Measurements from ENCODE around the gene LIMCH1. TPM values are rescaled to one million over a fixed set of nuclear protein-coding genes. Genes with fewer than 3 reads are reported as not detected.
"Not testable (repeated sequence)": the region's sequence is repeated elsewhere in the genome, so short reads cannot be mapped to it uniquely, and the experiment has no call there.

The LIMCH1 gene
- total RNA-seq, 1 donor from 2014 or later, result 7.1 TPM

DNA sequence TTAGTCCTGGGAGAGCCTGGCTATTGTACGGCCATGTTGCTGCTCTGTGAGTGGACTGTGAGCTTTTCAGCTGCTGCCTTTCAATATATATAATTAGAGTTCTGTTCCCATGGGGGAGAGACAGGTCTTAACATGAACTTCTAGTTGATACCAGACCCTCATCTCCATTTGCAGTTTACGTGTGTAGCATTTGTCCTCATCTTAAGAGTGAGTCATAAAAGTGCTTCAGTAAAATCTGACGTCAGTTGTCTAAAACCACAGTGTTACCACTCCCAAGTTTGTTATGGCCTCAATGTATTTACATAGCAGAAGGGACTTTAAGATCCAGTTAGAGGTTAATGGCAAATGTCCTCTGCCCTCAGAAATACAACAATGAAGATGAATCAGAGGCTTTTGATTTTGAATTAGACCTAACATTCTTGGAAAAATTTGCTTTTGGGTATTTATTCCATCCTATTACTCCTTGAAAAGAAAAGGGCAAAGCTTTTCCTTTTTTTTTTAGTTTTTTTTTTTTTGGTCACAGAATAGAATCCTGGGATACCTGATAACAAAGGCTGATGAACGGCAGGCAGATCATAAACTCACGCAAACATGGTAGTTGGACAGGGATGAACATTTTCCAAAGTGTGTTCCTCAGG is 172.0 kb downstream of the LIMCH1 start:
- H3K4me1 ChIP-seq (ENCODE audit: insufficient read depth, low read length), result no peaks in the 10 kb centered on the region
- FAIRE-seq (no peak), DNase-seq (ENCODE audit: low read depth) (peak; percentile 90)
- no peak for TF ChIP-seq EZH2 (IDR thresholded peaks at IDR 0.05; ENCODE audit: insufficient read depth, low read length)
- no peak for TF ChIP-seq CTCF (IDR thresholded peaks at IDR 0.05; ENCODE audit: insufficient read depth, low read depth, low read length)
- no peak overlapping the region for H2AFZ ChIP-seq (ENCODE audit: low read depth, low read length)
- H3K79me2 ChIP-seq (ENCODE audit: insufficient read depth, low read length), result no peaks in the 10 kb centered on the region
- H3K9me3 ChIP-seq (ENCODE audit: insufficient read depth, low read depth, low read length), result no peaks in the 10 kb centered on the region
- H3K4me2 ChIP-seq (ENCODE audit: low read length), result no peak overlapping the region
- peaks cover 5% of the 10 kb centered on the region for H3K4me1 Mint-ChIP-seq (ENCODE audit: low read depth, unreplicated experiment)
- H3K36me3 Mint-ChIP-seq (ENCODE audit: low read depth, unreplicated experiment), result no peaks in the 10 kb centered on the region
- H3K36me3 ChIP-seq (ENCODE audit: insufficient read depth, low read length), result no peaks in the 10 kb centered on the region
- H3K27me3 ChIP-seq (ENCODE audit: insufficient read depth, low read length), result peaks cover 4% of the 10 kb centered on the region
- H3K9me3 Mint-ChIP-seq (ENCODE audit: unreplicated experiment), result no peaks in the 10 kb centered on the region
- no peak overlapping the region for H3K4me3 Mint-ChIP-seq (ENCODE audit: unreplicated experiment)
- H3K27me3 Mint-ChIP-seq (ENCODE audit: low read depth, unreplicated experiment), result peaks cover 7% of the 10 kb centered on the region
- H3K27ac Mint-ChIP-seq (ENCODE audit: unreplicated experiment), result peak overlapping the region; percentile 77
- no peak overlapping the region for H3K27ac ChIP-seq (ENCODE audit: low read depth, low read length)
- H4K20me1 ChIP-seq (ENCODE audit: insufficient read depth, low read length), result no peaks in the 10 kb centered on the region
- no peak overlapping the region for H3K9ac ChIP-seq (ENCODE audit: low read length)
- no peak overlapping the region for H3K4me3 ChIP-seq (ENCODE audit: insufficient read depth, low read depth, low read length)

DNA sequence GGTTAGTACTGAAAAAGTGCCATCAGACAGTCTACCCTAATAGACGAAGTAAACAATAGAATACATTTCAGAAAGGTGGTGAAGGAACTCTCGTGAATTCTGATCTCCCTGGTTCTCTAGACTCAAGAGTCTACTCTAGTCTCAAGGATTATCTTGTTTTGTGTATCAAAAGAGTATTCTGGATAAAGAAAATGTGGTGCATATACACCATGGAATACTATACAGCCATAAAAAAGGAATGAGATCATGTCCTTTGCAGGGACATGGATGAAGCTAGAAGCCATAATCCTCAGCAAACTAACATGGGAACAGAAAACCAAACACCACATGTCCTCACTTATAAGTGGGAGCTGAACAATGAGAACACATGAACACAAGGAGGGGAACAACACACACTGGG is 173.7 kb downstream of the LIMCH1 start:
- not testable (repeated sequence) for H3K27me3 Mint-ChIP-seq (ENCODE audit: low read depth, unreplicated experiment); H4K20me1 ChIP-seq (ENCODE audit: insufficient read depth, low read length); H3K9ac ChIP-seq (ENCODE audit: low read length); DNase-seq (ENCODE audit: low read depth); H3K4me2 ChIP-seq (ENCODE audit: low read length); H2AFZ ChIP-seq (ENCODE audit: low read depth, low read length); H3K79me2 ChIP-seq (ENCODE audit: insufficient read depth, low read length); H3K36me3 Mint-ChIP-seq (ENCODE audit: low read depth, unreplicated experiment); H3K27ac ChIP-seq (ENCODE audit: low read depth, low read length); H3K4me1 Mint-ChIP-seq (ENCODE audit: low read depth, unreplicated experiment); H3K9me3 ChIP-seq (ENCODE audit: insufficient read depth, low read depth, low read length); H3K4me1 ChIP-seq (ENCODE audit: insufficient read depth, low read length); H3K4me3 ChIP-seq (ENCODE audit: insufficient read depth, low read depth, low read length); H3K4me3 Mint-ChIP-seq (ENCODE audit: unreplicated experiment); H3K27me3 ChIP-seq (ENCODE audit: insufficient read depth, low read length); H3K9me3 Mint-ChIP-seq (ENCODE audit: unreplicated experiment); H3K36me3 ChIP-seq (ENCODE audit: insufficient read depth, low read length); H3K27ac Mint-ChIP-seq (ENCODE audit: unreplicated experiment); FAIRE-seq

- Histone ChIP-seq H3K27me3 (ENCODE audit: insufficient read depth, low read length) (no peaks in the 10 kb centered on the region), H2AFZ (ENCODE audit: low read depth, low read length) (no peak overlapping the region), H3K9ac (ENCODE audit: low read length) (no peak overlapping the region), H3K79me2 (ENCODE audit: insufficient read depth, low read length) (no peaks in the 10 kb centered on the region), H3K9me3 (ENCODE audit: insufficient read depth, low read depth, low read length) (no peaks in the 10 kb centered on the region), H4K20me1 (ENCODE audit: insufficient read depth, low read length) (no peaks in the 10 kb centered on the region), H3K36me3 (ENCODE audit: insufficient read depth, low read length) (no peaks in the 10 kb centered on the region), H3K27ac (ENCODE audit: low read depth, low read length) (no peak overlapping the region), H3K4me1 (ENCODE audit: insufficient read depth, low read length) (no peaks in the 10 kb centered on the region), H3K4me2 (ENCODE audit: low read length) (no peak overlapping the region), H3K4me3 (ENCODE audit: insufficient read depth, low read depth, low read length) (no peak overlapping the region)
- Mint-ChIP-seq H3K36me3 (ENCODE audit: low read depth, unreplicated experiment) (no peaks in the 10 kb centered on the region), H3K27me3 (ENCODE audit: low read depth, unreplicated experiment) (peaks cover 3% of the 10 kb centered on the region), H3K27ac (ENCODE audit: unreplicated experiment) (no peak overlapping the region), H3K4me1 (ENCODE audit: low read depth, unreplicated experiment) (peaks cover 5% of the 10 kb centered on the region), H3K4me3 (ENCODE audit: unreplicated experiment) (no peak overlapping the region), H3K9me3 (ENCODE audit: unreplicated experiment) (no peaks in the 10 kb centered on the region)
- TF ChIP-seq CTCF (IDR thresholded peaks at IDR 0.05; ENCODE audit: insufficient read depth, low read depth, low read length), result no peak
- TF ChIP-seq EZH2 (IDR thresholded peaks at IDR 0.05; ENCODE audit: insufficient read depth, low read length), result no peak
- no peak for FAIRE-seq
- DNase-seq (ENCODE audit: low read depth), result no peak
Measured at GRCh38 chr4:41712425-41712824, 174.5 kb downstream of the LIMCH1 start.
